Peyer's patch (tissue), 4 donors: ENCODE results near the gene SLC36A3.

Experiments
- CTCF ChIP-seq, 6 experiments: fragments of 450-650 bp in 4 of 6; fragments of 200-600 bp in 2 of 6; sonication (generic) in 1 of 6; IDR thresholded peaks; one replicate each; pipeline ENCODE4 v1.5.1; 2017 to 2019; ENCODE audit warnings: antibody characterized with exemption in 6 of 6, mild to moderate bottlenecking in 3 of 6, moderate library complexity in 1 of 6
- POLR2A ChIP-seq, 2 donors: fragments of 450-650 bp; IDR thresholded peaks; one replicate each; pipeline ENCODE4 v1.5.1; 2017; ENCODE audit warnings: antibody characterized with exemption in 2 of 2, mild to moderate bottlenecking in 2 of 2, moderate library complexity in 2 of 2

- TF ChIP-seq CTCF (IDR thresholded peaks at IDR 0.05) (no peak), POLR2A (IDR thresholded peaks at IDR 0.05) (no peak)
These were observed 17.3 kb downstream of the SLC36A3 start for GRCh38 chr5:151286246-151286645.
